ENCODE data around the gene DKK3.

The DKK3 gene

GRCh38 chr11:11981364-11981763 is 27.1 kb downstream of the DKK3 start:
- DNase-seq (ENCODE audit: low read depth), result no peak

GRCh38 chr11:11980841-11981308 is 27.6 kb downstream of the DKK3 start:
- no peak for DNase-seq (ENCODE audit: low read depth)

GRCh38 chr11:11980200-11980599 is 28.2 kb downstream of the DKK3 start:
- no peak for DNase-seq (ENCODE audit: low read depth)

- no peak for DNase-seq (ENCODE audit: low read depth)
Measured at GRCh38 chr11:11979488-11980117, 28.8 kb downstream of the DKK3 start.

- DNase-seq (ENCODE audit: low read depth), result no peak
Measured at GRCh38 chr11:11978792-11979487, 29.5 kb downstream of the DKK3 start.

- DNase-seq (ENCODE audit: low read depth), result no peak
Measured at GRCh38 chr11:11978098-11978637, 30.3 kb downstream of the DKK3 start.

- DNase-seq (ENCODE audit: low read depth), result no peak
Measured at GRCh38 chr11:11977206-11977938, 31.1 kb downstream of the DKK3 start.

GRCh38 chr11:11976481-11977127 is 31.8 kb downstream of the DKK3 start:
- no peak for DNase-seq (ENCODE audit: low read depth)

- DNase-seq (ENCODE audit: low read depth), result no peak
Measured at GRCh38 chr11:11975201-11976092, 33.0 kb downstream of the DKK3 start.

- no peak for DNase-seq (ENCODE audit: low read depth)
Measured at GRCh38 chr11:11973866-11974265, 34.6 kb downstream of the DKK3 start.

- no peak for DNase-seq (ENCODE audit: low read depth)
Measured at GRCh38 chr11:11973361-11973800, 35.0 kb downstream of the DKK3 start.

- DNase-seq (ENCODE audit: low read depth), result no peak
Measured at GRCh38 chr11:11972730-11973341, 35.6 kb downstream of the DKK3 start.

- DNase-seq (ENCODE audit: low read depth), result no peak
Measured at GRCh38 chr11:11971906-11972547, 36.4 kb downstream of the DKK3 start.

GRCh38 chr11:11970556-11970955 is 37.9 kb downstream of the DKK3 start:
- DNase-seq (ENCODE audit: low read depth), result no peak

GRCh38 chr11:11969380-11970215 is 38.8 kb downstream of the DKK3 start:
- no peak for DNase-seq (ENCODE audit: low read depth)

- no peak for DNase-seq (ENCODE audit: low read depth)
Measured at GRCh38 chr11:11968511-11969280, 39.7 kb downstream of the DKK3 start.

- DNase-seq (ENCODE audit: low read depth), result no peak
Measured at GRCh38 chr11:11967669-11968510, 40.5 kb downstream of the DKK3 start.
